BJ (cell line): Measurements from ENCODE around the gene GOT1. TPM values are rescaled to one million over a fixed set of nuclear protein-coding genes. Genes with fewer than 3 reads are reported as not detected.
A peak's percentile ranks its signal among the peaks of the same experiment; 100 is the strongest.

Experiments
- CTCF ChIA-PET: fragments of 350-600 bp; formaldehyde crosslinking; extraction: SDS; loops from one replicate; lab custom pipeline; 2021; ENCODE audit warnings: antibody characterized with exemption, inconsistent platforms; lab: Yijun Ruan, JAX
- POLR2A ChIA-PET: fragments of 300-600 bp; sonication (Branson Sonifier 250); formaldehyde crosslinking; extraction: SDS; loops from one replicate; lab custom pipeline; 2021; ENCODE audit warnings: antibody characterized with exemption; lab: Charles Lee
- DNase-seq: peaks from one replicate; pipeline ENCODE4 v3.0.0-alpha.2; 2011; ENCODE audit warnings: low read depth
- H3K27me3 ChIP-seq: 2 replicates; pipeline ENCODE4 v1.6.0; 2011; ENCODE audit warnings: low read length; ENCODE audit not compliant: control insufficient read depth, insufficient read depth
- H3K36me3 ChIP-seq: 2 replicates; pipeline ENCODE4 v1.5.1; 2011; ENCODE audit warnings: low read length; ENCODE audit not compliant: control insufficient read depth, insufficient read depth
- H3K4me3 ChIP-seq: 2 replicates; pipeline ENCODE4 v1.5.1; 2011; ENCODE audit warnings: low read depth, mild to moderate bottlenecking, control low read depth, low read length
- CTCF ChIP-seq: IDR thresholded peaks from 2 replicates; pipeline ENCODE4 v1.5.1; 2011; ENCODE audit warnings: low read depth, mild to moderate bottlenecking, control low read depth, inconsistent platforms, low read length, moderate library complexity; ENCODE audit not compliant: insufficient read depth
- polyA plus RNA-seq: library from polyadenylated mRNA; depleted of rRNA; stranded (reverse); fragments of >200 nt; gene quantifications from 2 replicates; pipeline ENCODE4 v1.2.3, GENCODE V29; 2011

The GOT1 gene
- polyA plus RNA-seq, 1 experiment: 41.4 TPM

GRCh38 chr10:99375426-99375825 lies 55.0 kb downstream of the GOT1 start:
- Histone ChIP-seq H3K27me3 (no peaks in the 10 kb centered on the region), H3K36me3 (no peaks in the 10 kb centered on the region), H3K4me3 (no peak overlapping the region)
- no peak for DNase-seq
- POLR2A ChIA-PET: no interaction called here
- CTCF ChIA-PET: interaction anchor here (0.6 to 2.0 kb wide), 3 partner anchors 17 to 569 kb away, joined by 3 to 8 read pairs (median 3); no protein-coding TSS in a partner anchor
- no peak for TF ChIP-seq CTCF

GRCh38 chr10:99374972-99375371 lies 55.5 kb downstream of the GOT1 start:
- no peak for DNase-seq
- CTCF ChIA-PET: interaction anchor here (0.6 to 2.0 kb wide), 3 partner anchors 17 to 568 kb away, joined by 3 to 8 read pairs (median 3); no protein-coding TSS in a partner anchor
- no peaks in the 10 kb centered on the region for H3K36me3 ChIP-seq
- POLR2A ChIA-PET: no interaction called here
- TF ChIP-seq CTCF: no peak
- H3K27me3 ChIP-seq: no peaks in the 10 kb centered on the region
- H3K4me3 ChIP-seq: no peak overlapping the region

- POLR2A ChIA-PET: no interaction called here
- DNase-seq: no peak
- CTCF ChIA-PET: interaction anchor here (0.9 to 2.0 kb wide), 2 partner anchors 17 to 40 kb away, joined by 3 to 8 read pairs; no protein-coding TSS in a partner anchor
These were observed 55.9 kb downstream of the GOT1 start for GRCh38 chr10:99374526-99374925.

GRCh38 chr10:99372546-99373271 lies 57.7 kb downstream of the GOT1 start:
- Histone ChIP-seq H3K27me3 (no peaks in the 10 kb centered on the region), H3K36me3 (no peaks in the 10 kb centered on the region), H3K4me3 (no peak overlapping the region)
- TF ChIP-seq CTCF: no peak
- CTCF ChIA-PET: interaction anchor here (0.5 to 2.4 kb wide), 8 partner anchors 14 to 1050 kb away, joined by 3 to 14 read pairs (median 4); no protein-coding TSS in a partner anchor
- POLR2A ChIA-PET: interaction anchor here (0.5 kb wide), 1 partner anchor 248 kb away, joined by 3 read pairs; no protein-coding TSS in a partner anchor
- peak; percentile 54 for DNase-seq

More at GRCh38 chr10:99374526-99374925, 55.9 kb downstream of the GOT1 start:
- no peaks in the 10 kb centered on the region for H3K36me3 ChIP-seq
- TF ChIP-seq CTCF: no peak
- H3K4me3 ChIP-seq: no peak overlapping the region
- no peaks in the 10 kb centered on the region for H3K27me3 ChIP-seq

- ChIA-PET CTCF (interaction anchor here (0.6 to 1.0 kb wide), 2 partner anchors 124 to 235 kb away, joined by 3 to 4 read pairs; no protein-coding TSS in a partner anchor), POLR2A (no interaction called here)
- Histone ChIP-seq H3K4me3 (no peak overlapping the region), H3K27me3 (no peaks in the 10 kb centered on the region), H3K36me3 (no peaks in the 10 kb centered on the region)
- TF ChIP-seq CTCF: peak; percentile 56
- DNase-seq: no peak
These were observed 59.4 kb downstream of the GOT1 start for GRCh38 chr10:99370993-99371392.
